HEK293 (cell line): ENCODE data around the gene TEX36.
A peak's percentile ranks its signal among the peaks of the same experiment; 100 is the strongest.

Experiments
- BCL6B ChIP-seq: fragments of 450-650 bp; formaldehyde crosslinking; IDR thresholded peaks from 2 replicates; pipeline ENCODE4 v1.5.1; 2017; ENCODE audit warnings: missing biosample characterization, missing genetic modification characterization
- GLIS1 ChIP-seq: fragments of 450-650 bp; formaldehyde crosslinking; IDR thresholded peaks from 2 replicates; pipeline ENCODE4 v1.5.1; 2016; ENCODE audit warnings: missing biosample characterization, missing genetic modification characterization
- GLIS2 ChIP-seq: fragments of 450-650 bp; formaldehyde crosslinking; IDR thresholded peaks from 2 replicates; pipeline ENCODE4 v1.5.1; 2016; ENCODE audit warnings: missing biosample characterization, missing genetic modification characterization
- INSM2 ChIP-seq: fragments of 450-650 bp; formaldehyde crosslinking; IDR thresholded peaks from 2 replicates; pipeline ENCODE4 v1.5.1; 2016; ENCODE audit warnings: missing biosample characterization, missing genetic modification characterization
- KLF7 ChIP-seq: fragments of 450-650 bp; formaldehyde crosslinking; IDR thresholded peaks from 2 replicates; pipeline ENCODE4 v1.5.1; 2016; ENCODE audit warnings: missing biosample characterization, missing genetic modification characterization, borderline replicate concordance
- KLF9 ChIP-seq: fragments of 450-650 bp; formaldehyde crosslinking; IDR thresholded peaks from 2 replicates; pipeline ENCODE4 v1.5.1; 2016; ENCODE audit warnings: missing biosample characterization, missing genetic modification characterization, low read depth
- RBAK ChIP-seq: fragments of 450-650 bp; formaldehyde crosslinking; IDR thresholded peaks from 2 replicates; pipeline ENCODE4 v1.5.1; 2016; ENCODE audit warnings: missing biosample characterization, missing genetic modification characterization
- TCF7L2 ChIP-seq: IDR thresholded peaks from 2 replicates; pipeline ENCODE4 v1.6.1; 2011; ENCODE audit warnings: low read depth, mild to moderate bottlenecking, inconsistent platforms, low read length, moderate library complexity, borderline replicate concordance
- WT1 ChIP-seq: fragments of 450-650 bp; formaldehyde crosslinking; IDR thresholded peaks from 2 replicates; pipeline ENCODE4 v1.5.1; 2016; ENCODE audit warnings: missing biosample characterization, missing genetic modification characterization
- ZBTB17 ChIP-seq: fragments of 450-650 bp; formaldehyde crosslinking; IDR thresholded peaks from 2 replicates; pipeline ENCODE4 v1.5.1; 2016; ENCODE audit warnings: missing biosample characterization, missing genetic modification characterization
- ZEB2 ChIP-seq: fragments of 450-650 bp; formaldehyde crosslinking; IDR thresholded peaks from 2 replicates; pipeline ENCODE4 v1.5.1; 2016; ENCODE audit warnings: missing biosample characterization, missing genetic modification characterization
- ZFP3 ChIP-seq: fragments of 450-650 bp; formaldehyde crosslinking; IDR thresholded peaks from 2 replicates; pipeline ENCODE4 v1.5.1; 2016; ENCODE audit warnings: low read depth, missing biosample characterization, missing genetic modification characterization
- ZNF169 ChIP-seq: fragments of 450-650 bp; formaldehyde crosslinking; IDR thresholded peaks from 2 replicates; pipeline ENCODE4 v1.5.1; 2016; ENCODE audit warnings: missing biosample characterization, missing genetic modification characterization
- ZNF26 ChIP-seq: fragments of 450-650 bp; formaldehyde crosslinking; IDR thresholded peaks from 2 replicates; pipeline ENCODE4 v1.5.1; 2016; ENCODE audit warnings: missing biosample characterization, missing genetic modification characterization
- ZNF391 ChIP-seq: fragments of 450-650 bp; formaldehyde crosslinking; IDR thresholded peaks from 2 replicates; pipeline ENCODE4 v1.5.1; 2016; ENCODE audit warnings: low read depth, missing biosample characterization, missing genetic modification characterization, borderline replicate concordance
- ZNF423 ChIP-seq: fragments of 450-650 bp; formaldehyde crosslinking; IDR thresholded peaks from 2 replicates; pipeline ENCODE4 v1.5.1; 2016; ENCODE audit warnings: missing biosample characterization, missing genetic modification characterization
- ZNF510 ChIP-seq: fragments of 450-650 bp; formaldehyde crosslinking; IDR thresholded peaks from 2 replicates; pipeline ENCODE4 v1.5.1; 2018; ENCODE audit warnings: mild to moderate bottlenecking, missing genetic modification characterization, missing biosample characterization; ENCODE audit not compliant: insufficient replicate concordance
- ZNF549 ChIP-seq: fragments of 450-650 bp; IDR thresholded peaks from 2 replicates; pipeline ENCODE4 v1.5.1; 2018; ENCODE audit warnings: missing biosample characterization, missing genetic modification characterization, mild to moderate bottlenecking, inconsistent platforms, moderate library complexity
- ZNF558 ChIP-seq: fragments of 450-650 bp; formaldehyde crosslinking; IDR thresholded peaks from 2 replicates; pipeline ENCODE4 v1.5.1; 2016; ENCODE audit warnings: missing biosample characterization, missing genetic modification characterization
- ZNF639 ChIP-seq: fragments of 450-650 bp; formaldehyde crosslinking; IDR thresholded peaks from 2 replicates; pipeline ENCODE4 v1.5.1; 2016; ENCODE audit warnings: missing biosample characterization, missing genetic modification characterization
- ZNF645 ChIP-seq: fragments of 450-650 bp; formaldehyde crosslinking; IDR thresholded peaks from 2 replicates; pipeline ENCODE4; 2016; ENCODE audit warnings: missing biosample characterization, missing genetic modification characterization
- ZNF660 ChIP-seq: fragments of 450-650 bp; IDR thresholded peaks from 2 replicates; pipeline ENCODE4 v1.5.1; 2018; ENCODE audit warnings: missing biosample characterization, mild to moderate bottlenecking, missing genetic modification characterization
- ZNF677 ChIP-seq: fragments of 450-650 bp; IDR thresholded peaks from 2 replicates; pipeline ENCODE4 v1.5.0; 2018; ENCODE audit warnings: missing biosample characterization, mild to moderate bottlenecking, missing genetic modification characterization, moderate library complexity
- ZNF704 ChIP-seq: fragments of 450-650 bp; formaldehyde crosslinking; IDR thresholded peaks from 2 replicates; pipeline ENCODE4 v1.5.1; 2016; ENCODE audit warnings: missing biosample characterization, missing genetic modification characterization
- ZNF76 ChIP-seq: fragments of 450-650 bp; formaldehyde crosslinking; IDR thresholded peaks from 2 replicates; pipeline ENCODE4; 2016; ENCODE audit warnings: low read depth, missing biosample characterization, missing genetic modification characterization, borderline replicate concordance
- ZNF830 ChIP-seq: fragments of 450-650 bp; IDR thresholded peaks from 2 replicates; pipeline ENCODE4 v1.5.0; 2018; ENCODE audit warnings: missing biosample characterization, missing genetic modification characterization, low read depth, mild to moderate bottlenecking, moderate library complexity
- ZNF837 ChIP-seq: fragments of 450-650 bp; formaldehyde crosslinking; IDR thresholded peaks from 2 replicates; pipeline ENCODE4 v1.5.1; 2016; ENCODE audit warnings: missing biosample characterization, missing genetic modification characterization
- ZSCAN30 ChIP-seq: fragments of 450-650 bp; IDR thresholded peaks from 2 replicates; pipeline ENCODE4 v1.5.1; 2018; ENCODE audit warnings: missing biosample characterization, mild to moderate bottlenecking, missing genetic modification characterization, moderate library complexity
- ZSCAN4 ChIP-seq: fragments of 450-650 bp; formaldehyde crosslinking; IDR thresholded peaks from 2 replicates; pipeline ENCODE4 v1.5.1; 2017; ENCODE audit warnings: missing biosample characterization, missing genetic modification characterization
- ZXDB ChIP-seq: fragments of 450-650 bp; formaldehyde crosslinking; IDR thresholded peaks from 2 replicates; pipeline ENCODE4 v1.5.1; 2016; ENCODE audit warnings: missing biosample characterization, missing genetic modification characterization

The TEX36 gene

GRCh38 chr10:125691160-125691981, 8.4 kb upstream of the TEX36 start (continued):
- TF ChIP-seq ZNF549 (tag by site-specific recombination) (peak; percentile 11; the same call in 1 of the 2 replicates), TCF7L2 (no peak), WT1 (tag by site-specific recombination) (peak; percentile 96), GLIS2 (tag by site-specific recombination) (peak; percentile 56; the same call in 1 of the 2 replicates), ZNF169 (no peak), ZNF837 (tag by site-specific recombination) (no peak), ZXDB (peak; percentile 67), INSM2 (tag by site-specific recombination) (peak; percentile 68; the same call in 1 of the 2 replicates), KLF9 (tag by site-specific recombination) (0 out of 2 replicates have a peak, but pooled peaks have one; percentile 12), ZNF558 (tag by site-specific recombination) (no peak; the same call in 1 of the 2 replicates), ZNF423 (tag by site-specific recombination) (no peak), KLF7 (tag by site-specific recombination) (no peak), RBAK (no peak), ZSCAN4 (tag by site-specific recombination) (no peak), ZNF391 (tag by site-specific recombination) (peak; percentile 32; the same call in 1 of the 2 replicates), ZNF26 (no peak), ZNF704 (tag by site-specific recombination) (no peak), ZFP3 (tag by site-specific recombination) (no peak), BCL6B (tag by site-specific recombination) (no peak), ZNF76 (tag by site-specific recombination) (peak; percentile 68; the same call in 1 of the 2 replicates), ZEB2 (tag by site-specific recombination) (peak; percentile 80), ZSCAN30 (no peak; the same call in 1 of the 2 replicates), ZNF510 (tag by site-specific recombination) (no peak), ZNF660 (tag by site-specific recombination) (0 out of 2 replicates have a peak, but pooled peaks have one; percentile 8), ZNF639 (tag by site-specific recombination) (peak; percentile 84; the same call in 1 of the 2 replicates), ZNF645 (tag by site-specific recombination) (no peak), ZBTB17 (tag by site-specific recombination) (peak; percentile 84), GLIS1 (no peak), ZNF677 (tag by site-specific recombination) (no peak), ZNF830 (tag by site-specific recombination) (no peak)
